ENCODE results near the gene SLC9A8.

SLC9A8 gene

DNA sequence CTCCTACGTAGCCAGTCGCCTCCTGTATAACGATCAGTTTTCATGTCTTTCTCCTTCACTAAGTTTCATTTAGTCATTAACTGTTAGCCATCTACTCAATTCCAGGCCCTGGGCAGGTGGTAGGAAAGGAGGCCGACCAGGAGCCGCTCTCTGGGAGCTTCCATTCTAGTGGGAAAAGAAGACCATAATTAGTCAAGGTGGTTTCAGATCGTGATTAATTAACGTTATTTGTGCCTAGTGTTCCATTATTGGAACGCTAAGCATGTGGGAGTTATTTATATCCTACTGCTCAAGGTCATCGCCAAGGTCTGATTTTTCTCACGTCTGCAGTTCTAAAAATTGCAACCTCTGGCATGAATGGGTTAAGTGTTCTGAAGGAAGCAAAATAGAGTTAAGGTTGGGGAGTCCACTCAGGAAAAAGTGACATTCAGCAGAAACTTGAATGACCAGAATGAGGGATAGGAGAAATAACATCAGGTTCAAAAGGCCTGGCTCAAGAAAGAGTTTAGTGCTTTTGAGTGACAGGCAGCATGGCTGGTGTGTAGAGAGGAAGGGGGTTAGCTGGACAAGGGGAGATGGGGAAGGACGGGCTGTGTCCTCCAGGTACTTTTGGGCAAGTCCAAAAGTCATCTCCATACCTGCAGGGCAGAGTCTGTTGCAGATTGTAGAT, 812 bp downstream of the SLC9A8 start:
- DNase-seq (ENCODE audit: low read depth), result no peak

DNA sequence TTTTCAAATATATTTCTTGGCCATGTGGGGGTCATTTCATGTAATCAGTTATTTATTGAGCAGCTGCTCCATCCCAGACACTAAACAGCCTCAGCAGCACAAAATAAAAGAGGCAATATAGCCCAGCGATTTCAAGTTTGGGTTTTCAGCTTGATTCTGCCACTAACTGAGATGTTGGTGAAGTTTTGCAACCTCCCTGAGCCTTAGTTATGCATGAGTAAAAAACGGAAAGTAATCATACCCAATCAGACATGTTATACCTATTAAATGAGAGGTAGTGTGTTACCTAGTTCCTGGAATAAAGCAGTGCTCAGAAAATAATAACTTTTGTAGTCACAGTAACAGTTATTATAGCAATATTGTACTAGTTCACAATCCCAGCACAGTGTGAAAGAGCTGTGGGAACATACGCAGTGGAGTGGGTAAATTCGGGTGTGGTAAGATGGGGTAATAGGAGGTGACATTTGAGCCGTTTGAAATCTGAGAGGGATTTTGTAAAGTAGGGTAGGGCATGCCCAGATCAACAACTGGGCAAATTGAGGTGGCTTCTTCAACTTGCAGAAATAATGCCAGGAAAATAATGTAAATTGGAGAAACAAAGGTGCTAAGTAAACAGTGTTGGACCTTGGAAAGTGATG, 1.5 kb downstream of the SLC9A8 start:
- no peak for DNase-seq (ENCODE audit: low read depth)

DNA sequence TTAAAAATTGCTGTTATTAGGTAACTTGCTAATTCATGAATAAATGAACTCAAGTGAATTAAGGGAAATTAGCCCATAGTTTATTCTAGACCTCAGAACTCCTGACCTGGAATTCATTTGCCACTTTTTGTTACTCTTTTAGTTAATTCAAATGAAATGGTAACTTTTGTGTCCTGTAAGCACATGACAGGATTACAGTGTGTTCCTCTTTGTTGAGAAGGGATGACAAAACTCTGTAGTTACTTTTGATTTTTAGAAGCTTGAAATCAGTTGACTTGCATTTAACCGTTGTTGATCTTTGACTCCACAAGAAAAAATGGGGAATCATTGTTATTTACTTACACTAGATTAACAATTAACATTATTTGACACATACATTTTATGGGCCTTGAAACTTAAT, 6.2 kb downstream of the SLC9A8 start:
- DNase-seq (ENCODE audit: low read depth), result no peak

DNA sequence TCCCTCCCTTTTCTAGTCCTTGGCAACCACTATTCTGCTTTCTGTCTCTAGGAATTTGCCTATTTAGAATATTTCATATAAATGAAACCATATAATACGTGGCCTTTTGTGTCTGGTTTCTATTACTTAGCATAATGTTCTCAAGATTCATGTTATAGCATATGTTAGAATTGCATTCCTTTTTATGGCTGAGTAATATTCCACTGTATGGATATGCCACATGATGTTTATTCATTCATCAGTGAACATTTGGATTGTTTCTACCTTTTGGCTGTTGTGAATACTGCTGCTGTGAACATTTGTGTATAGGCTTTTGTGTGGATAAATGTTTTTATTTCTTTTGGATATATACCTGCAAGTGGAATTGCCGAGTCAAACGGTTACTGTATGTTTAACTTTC, 7.1 kb downstream of the SLC9A8 start:
- DNase-seq (ENCODE audit: low read depth), result no peak

DNA sequence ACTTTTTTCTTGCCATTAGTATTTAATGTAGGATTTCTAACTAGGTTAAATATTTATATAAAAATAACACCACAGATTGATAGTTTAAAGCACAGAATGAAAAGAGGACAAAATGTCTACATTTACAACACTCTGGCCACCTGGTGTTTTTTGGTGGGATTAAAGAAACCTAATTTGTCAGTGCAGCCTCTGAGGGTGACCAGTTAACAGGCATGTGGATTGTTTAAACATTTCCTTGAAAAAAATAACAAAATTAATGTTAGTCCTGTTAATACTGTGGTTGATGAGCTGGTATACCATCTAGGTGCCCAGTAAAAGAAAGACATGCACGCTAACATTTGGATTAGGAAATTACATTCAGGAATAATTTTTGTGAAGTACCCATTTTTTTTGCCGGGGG, 8.8 kb downstream of the SLC9A8 start:
- DNase-seq (ENCODE audit: low read depth), result no peak

DNA sequence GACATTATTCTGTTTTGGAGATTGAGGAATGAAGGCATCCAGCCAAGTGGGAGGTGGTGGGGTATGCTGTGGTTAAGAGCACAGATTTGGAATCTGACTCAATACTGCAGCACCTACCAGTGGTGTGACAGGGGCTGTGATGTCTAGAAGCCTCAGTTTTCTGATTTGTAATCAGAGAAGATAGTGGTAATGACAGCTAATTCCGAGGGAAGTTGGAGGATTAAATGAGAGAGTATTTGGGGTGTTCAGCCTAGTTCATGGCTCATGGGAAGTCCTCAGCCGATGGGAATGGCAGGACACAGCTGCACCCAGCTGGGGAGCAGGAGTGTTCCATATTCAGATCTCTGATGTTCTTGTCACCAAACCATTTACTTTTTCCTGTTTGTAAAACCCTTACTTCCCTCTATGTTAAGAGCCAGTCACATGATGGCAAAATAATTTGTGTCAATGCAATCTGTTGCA, 9.3 kb downstream of the SLC9A8 start:
- no peak for DNase-seq (ENCODE audit: low read depth)

DNA sequence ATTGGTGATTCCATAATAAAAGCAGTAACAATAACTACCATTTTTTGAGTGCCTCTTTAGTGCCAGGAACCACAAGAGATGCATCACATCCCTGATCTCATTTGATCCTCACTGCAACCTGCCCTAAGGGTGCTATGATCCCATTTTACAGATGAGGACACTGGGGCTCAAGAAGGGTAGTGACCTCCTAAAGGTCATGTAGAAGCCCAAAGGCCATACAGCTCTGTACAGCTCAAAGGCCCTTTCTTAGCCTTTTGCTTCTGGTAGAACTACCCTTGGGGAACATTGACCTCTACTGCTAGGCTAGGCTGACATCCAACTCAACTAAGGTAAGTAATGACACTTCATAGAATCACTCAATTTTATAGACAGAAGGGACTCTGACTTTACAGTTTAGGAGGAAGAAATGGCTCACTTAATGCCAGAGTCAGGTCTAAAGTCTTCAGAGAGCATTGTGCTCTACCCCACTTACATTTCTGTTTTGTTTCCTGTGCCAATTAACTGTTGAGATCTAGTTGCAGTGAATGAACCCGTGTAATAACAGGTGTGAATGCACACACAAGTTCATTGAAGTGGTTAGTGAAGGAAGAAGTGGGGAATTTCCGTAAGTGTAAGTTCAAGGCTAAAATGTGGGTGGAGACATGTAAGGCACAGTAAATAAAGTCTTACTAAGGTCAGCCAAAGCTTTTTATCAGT, 10.7 kb downstream of the SLC9A8 start:
- DNase-seq (ENCODE audit: low read depth), result no peak

DNA sequence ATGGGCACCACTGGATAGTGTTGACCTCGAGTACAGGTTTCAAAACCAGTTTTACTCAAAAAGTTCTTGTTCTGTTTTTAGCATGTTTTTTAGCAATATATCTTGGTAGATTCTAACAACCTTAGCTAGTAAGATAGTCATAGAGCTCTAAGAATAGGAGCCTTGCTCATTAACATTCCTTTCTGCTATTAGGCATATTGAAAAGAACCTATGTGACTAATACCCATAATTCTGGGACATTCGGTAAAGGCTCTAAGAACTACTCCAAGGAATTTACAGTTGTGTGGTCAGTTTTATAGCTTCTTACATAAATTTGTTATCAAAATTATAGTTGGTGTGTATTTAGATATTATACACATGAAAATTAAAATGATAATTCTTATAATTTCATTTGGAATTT, 11.6 kb downstream of the SLC9A8 start:
- no peak for DNase-seq (ENCODE audit: low read depth)

DNA sequence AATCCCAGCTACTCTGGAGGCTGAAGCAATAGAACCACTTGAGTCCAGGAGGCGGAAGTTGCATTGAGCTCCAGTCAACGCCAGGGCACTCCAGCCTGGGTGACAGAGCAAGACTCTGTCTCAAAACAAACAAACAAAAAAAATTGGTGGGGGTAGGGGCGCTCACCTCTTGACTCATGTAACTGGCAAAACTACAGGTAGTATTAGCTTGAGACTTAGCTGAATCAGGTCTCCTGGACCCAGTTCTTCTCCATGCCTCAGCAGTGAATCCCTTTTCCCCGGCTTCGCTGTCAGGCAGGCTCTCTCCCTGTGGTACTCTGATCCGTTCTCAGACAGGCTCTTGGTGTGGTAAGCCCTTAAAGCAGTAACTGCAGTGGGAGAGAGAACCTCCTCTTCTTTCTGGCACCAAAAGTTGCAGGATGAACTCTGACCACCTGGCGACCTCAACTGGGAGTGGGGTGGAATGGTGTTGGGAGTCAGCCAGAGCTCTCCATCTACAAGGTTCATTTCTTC, 12.9 kb downstream of the SLC9A8 start:
- DNase-seq (ENCODE audit: low read depth), result no peak

DNA sequence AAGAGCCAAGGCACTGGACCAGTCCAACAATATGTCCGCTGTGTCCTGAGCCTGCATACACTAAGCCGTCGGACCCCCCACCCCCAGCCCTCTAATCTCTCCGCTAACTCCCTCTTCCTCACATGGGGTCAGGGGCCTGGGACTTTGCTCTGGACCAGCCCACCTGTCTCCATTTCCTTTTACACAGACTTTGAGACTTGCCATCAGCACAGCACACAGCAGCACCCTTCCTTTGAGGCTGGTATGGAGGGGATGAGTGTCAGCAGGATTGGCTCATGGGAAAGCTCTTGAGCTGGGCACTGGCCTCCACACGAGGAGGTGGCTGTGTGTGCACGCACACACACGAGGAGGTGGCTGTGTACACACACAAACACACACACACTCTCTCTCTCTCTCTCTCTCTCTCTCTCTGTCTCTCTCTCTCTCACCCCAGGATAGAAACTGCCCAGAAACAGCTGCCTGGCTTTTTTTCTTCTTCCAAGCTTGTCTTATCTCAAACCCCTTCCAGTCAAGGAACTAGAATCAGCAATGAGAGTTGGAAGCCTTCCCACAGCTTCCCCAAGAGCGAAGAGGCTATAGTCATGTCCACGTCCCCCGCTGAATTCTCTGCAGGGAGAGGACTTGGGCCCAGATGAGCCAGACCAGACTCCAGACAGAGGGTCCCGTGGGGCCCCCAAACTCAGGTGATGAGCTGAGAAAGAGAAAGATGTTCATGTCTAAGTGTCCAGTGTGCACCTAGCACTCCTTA, 18.6 kb downstream of the SLC9A8 start:
- DNase-seq (ENCODE audit: low read depth), result no peak

DNA sequence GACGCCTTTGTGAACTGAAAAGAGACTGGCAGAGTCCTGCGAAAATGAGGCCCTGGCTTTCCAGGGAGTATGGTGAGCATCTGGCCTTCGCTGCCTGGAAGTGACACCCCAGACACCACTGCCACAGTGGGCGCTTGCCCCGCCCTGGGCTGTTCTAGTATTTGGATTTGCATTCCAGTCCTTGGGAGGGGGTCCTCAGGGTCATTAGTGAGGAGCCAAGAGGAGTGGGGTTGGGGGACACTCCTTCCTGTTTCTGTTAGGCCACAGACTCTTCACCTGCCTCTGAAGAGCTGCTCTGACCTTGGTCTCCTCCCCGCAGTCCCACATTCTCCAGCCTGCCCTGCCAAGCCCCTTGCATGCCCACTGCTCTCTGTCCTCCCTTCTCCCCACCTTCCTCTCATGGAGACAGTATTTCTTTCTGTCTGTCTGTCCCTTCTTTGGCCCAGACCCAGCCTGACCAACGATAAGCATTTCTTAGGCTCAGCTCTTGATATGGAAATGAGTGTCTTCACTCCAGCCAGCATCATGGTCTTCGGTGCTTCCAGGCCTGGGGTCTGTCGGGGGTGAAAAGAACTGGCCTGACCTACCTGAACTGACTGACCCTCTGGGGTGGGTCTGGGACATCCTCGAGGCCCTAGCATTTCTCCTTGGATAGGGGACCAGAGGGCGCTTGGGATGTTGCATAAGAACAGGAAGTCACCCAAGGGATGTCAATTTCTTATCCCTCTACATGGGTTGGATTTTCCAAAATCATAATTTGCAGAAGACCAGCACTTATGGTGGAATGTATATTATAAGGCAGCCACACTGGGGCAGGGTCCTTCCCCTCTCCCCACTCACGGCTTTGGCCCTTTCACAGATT, 19.4 kb downstream of the SLC9A8 start:
- DNase-seq (ENCODE audit: low read depth), result no peak

DNA sequence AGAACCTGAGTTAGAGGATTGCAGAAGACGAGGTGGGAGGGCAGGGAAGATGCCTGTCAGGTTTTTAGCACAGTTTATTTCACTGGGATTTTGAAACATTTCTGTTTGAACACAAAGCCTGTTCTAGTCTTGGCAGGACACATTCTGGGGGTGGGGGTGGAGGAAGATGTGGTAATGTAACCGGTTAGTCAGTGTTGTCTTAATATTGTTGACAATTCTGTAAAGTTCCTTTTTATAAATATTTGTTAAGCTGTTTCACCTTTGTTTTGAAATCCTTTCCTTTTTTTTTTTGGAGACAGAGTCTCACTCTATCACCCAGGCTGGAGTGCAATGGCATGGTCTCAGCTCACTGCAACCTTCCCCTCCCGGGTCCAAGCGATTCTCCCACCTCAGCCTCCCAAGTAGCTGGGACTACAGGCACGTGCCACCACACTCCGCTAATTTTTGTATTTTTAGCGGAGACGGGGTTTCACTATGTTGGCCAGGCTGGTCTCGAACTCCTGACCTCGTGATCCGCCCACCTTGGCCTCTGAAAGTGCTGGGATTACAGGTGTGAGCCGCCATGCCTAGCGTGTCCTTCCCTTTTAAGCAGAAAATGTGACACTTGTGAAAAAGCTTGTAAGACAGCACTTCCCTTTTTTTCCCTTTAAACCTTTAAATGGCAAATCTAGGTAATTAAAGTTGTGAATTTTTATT, 20.2 kb downstream of the SLC9A8 start:
- no peak for DNase-seq (ENCODE audit: low read depth)

DNA sequence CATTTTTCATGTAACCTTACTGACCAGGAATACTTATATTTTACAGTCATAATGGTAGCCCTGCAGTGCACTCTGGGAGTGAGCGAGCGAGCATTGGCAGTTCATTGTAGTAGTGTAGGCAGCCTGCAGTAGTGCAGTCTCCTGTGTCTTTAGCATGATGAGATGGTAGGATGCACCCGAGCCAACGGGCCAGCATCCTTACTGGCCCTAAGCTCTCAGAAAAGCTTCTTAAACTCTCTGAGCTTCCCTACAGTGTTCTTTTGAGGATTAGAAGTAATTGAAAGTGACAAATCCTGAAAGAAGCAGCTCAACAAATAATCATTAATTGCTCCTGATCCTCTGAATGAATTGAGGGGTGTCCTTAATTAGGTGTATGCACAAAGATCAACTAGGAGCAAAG, 20.9 kb downstream of the SLC9A8 start:
- no peak for DNase-seq (ENCODE audit: low read depth)

DNA sequence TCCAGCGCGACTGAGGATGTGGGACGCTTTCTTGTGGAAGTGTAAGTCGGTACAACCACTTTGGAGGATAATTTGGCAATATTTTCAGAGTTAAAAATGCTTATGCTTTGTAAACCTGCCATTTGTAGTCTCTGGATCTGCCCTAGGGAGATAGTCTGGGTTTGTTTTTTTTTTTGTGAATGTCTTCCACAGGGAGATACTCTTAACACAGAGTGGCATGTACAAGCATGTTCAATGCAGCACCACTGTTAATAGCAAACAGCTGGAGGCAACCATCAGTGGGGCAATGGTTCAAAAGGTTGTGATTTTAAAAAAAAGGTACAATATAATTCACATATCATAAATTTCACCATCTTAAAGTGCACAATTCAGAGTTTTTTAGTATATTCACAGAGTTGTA, 22.4 kb downstream of the SLC9A8 start:
- no peak for DNase-seq (ENCODE audit: low read depth)

DNA sequence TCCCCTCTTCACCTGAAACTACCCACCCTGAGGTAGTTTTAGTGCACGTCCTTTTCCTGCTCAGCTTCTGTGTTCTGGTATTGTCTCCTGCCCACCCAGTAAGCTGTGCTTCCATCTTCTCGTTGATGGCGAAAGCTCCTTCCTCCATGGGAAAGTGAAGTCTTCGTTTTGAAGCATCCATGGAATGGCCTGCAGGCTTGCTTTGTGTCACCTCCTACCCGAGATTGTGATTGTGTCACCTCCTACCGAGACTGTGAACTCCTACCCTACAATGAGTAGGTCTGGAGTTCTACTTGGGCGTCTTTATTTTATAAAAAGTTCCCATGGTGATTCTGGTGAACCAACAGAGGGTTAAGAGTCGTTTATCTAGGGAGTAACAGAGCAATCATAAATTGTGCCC, 25.9 kb downstream of the SLC9A8 start:
- DNase-seq (ENCODE audit: low read depth), result no peak

DNA sequence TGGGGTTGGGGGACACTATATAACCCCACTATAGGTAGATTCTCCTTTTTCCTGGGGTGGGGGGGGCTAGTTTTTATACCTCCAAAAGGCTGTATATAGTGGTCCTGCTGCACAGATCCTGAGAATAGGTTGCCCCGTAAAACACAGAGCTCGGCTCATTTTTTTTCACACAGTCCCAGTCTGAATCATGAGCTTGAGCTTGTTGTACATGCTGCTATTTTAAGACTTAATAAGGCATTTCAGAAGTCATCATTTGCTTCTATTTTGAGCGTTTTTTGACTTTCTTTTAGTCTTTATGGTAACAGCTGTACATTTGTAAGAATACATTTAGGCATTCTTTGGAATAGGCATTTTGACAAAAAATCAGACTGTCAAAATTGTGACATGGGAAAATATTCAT, 30.5 kb downstream of the SLC9A8 start:
- no peak for DNase-seq (ENCODE audit: low read depth)

DNA sequence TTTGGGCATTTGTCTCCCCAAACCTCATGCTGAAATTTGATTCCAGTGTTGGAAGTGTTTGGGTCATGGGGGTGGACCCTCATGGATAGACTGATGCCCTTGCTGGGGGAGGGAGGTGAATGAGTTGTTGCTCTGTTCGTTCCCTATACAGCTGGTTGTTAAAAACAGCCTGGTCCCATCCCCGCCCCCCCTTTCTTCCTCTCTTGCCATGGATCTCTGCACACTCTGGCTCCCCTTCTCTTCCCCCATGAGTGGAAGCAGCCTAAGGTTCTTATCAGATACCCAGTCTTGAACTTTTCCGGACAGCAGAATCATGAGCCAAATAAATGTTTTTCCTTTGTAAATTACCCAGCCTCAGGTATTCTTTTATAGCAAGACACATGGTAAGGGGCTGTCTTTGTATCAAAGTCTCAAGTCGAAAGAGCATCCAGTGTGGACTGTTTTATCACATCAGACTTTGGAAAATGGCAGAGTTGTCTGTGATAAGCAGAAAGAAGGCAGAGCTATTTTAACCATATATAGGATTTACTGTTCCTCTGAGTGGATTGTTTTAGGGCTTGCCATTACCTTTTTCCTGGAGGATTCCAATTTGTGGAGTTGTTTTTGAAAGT, 31.2 kb downstream of the SLC9A8 start:
- DNase-seq (ENCODE audit: low read depth), result no peak

DNA sequence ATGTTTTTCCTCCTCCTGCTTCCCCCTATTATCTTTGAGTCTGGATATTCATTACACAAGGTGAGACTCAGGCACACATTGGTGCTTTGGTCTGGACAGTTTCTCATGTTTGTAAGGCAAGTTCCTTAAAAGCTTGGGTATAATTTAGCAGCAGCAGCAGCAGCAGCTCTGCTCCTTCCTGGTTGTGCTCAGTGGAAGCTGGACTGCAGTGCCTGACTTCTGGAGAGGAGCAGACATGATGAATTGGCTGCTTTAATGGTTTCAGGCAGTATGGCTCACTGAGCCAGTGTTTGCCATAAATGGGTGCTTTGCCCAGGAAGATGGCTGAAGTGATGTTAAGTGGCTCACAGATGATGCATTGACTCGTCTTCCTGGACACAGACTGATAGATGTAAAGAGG, 32.4 kb downstream of the SLC9A8 start:
- DNase-seq (ENCODE audit: low read depth), result no peak

DNA sequence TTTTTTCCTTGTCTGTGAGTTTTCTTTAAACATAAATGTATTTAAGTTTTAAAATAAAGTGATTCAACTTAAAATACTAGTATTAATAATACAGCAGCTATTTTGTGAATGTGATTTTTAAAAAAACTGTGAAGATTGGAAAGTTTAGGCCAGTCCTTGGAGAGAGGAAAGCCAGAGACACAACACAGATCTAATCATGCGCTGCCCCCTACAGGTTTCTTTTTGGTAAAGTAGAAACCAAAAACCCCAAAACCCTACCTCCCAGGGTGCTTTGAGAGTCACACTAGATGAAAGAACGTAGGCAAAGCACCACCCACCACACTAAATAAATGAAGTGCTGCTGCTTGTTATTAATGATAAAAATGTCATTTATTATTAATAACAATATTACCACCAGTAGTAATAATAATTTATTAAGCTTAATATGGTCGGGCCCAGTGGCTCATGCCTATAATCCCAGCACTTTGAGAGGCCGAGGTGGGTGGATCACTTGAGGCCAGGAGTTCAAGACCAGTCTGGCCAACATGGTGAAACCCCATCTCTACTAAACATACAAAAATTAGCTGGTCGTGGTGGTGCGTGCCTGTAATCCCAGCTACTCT, 33.7 kb downstream of the SLC9A8 start:
- no peak for DNase-seq (ENCODE audit: low read depth)

Measured in T-helper 22 cell (primary cell).